Activated CD4-positive, alpha-beta T cell treated with anti-CD3 and anti-CD28 coated beads for 36 hours (primary cell): ENCODE measurements around the gene WASHC4. TPM values are rescaled to one million over a fixed set of nuclear protein-coding genes. Genes with fewer than 3 reads are reported as not detected.
"Not testable (repeated sequence)": the region's sequence is repeated elsewhere in the genome, so short reads cannot be mapped to it uniquely, and the experiment has no call there.

Source experiments
- ATAC-seq: fragments of 200-7000 bp; cut with Tn5 transposase; one replicate; pipeline ENCODE4 v1.10.0; 2021; ENCODE audit warnings: mild to moderate bottlenecking, moderate library complexity
- CTCF ChIA-PET: fragments of 350-600 bp; sonication (Branson Sonifier 250); formaldehyde crosslinking; loops from one replicate; lab custom pipeline; 2021; ENCODE audit warnings: antibody characterized with exemption; lab: Charles Lee
- POLR2A ChIA-PET: fragments of 350-600 bp; sonication (Branson Sonifier 250); formaldehyde crosslinking; loops from one replicate; lab custom pipeline; 2021; ENCODE audit warnings: antibody characterized with exemption, inconsistent platforms; lab: Charles Lee
- DNase-seq: peaks from one replicate; pipeline ENCODE4 v3.0.0-alpha.2; 2020
- H3K27ac Mint-ChIP-seq: one replicate; pipeline ENCODE4 v1.8.0; 2021; ENCODE audit warnings: mixed read lengths
- H3K27me3 Mint-ChIP-seq: one replicate; pipeline ENCODE4 v1.8.0; 2021; ENCODE audit warnings: mixed read lengths
- H3K36me3 Mint-ChIP-seq: one replicate; pipeline ENCODE4 v1.8.0; 2021; ENCODE audit warnings: low read depth, mixed read lengths
- H3K4me1 Mint-ChIP-seq: one replicate; pipeline ENCODE4 v1.8.0; 2021; ENCODE audit warnings: mixed read lengths
- H3K4me3 Mint-ChIP-seq: one replicate; pipeline ENCODE4 v1.8.0; 2021; ENCODE audit warnings: mild to moderate bottlenecking, moderate library complexity, mixed read lengths
- H3K9me3 Mint-ChIP-seq: one replicate; pipeline ENCODE4 v1.8.0; 2021; ENCODE audit warnings: low read depth, mixed read lengths
- intact Hi-C, 2 experiments: fragments of 100-400 bp; cut with DNase I in 1 of 2; cut with micrococcal nuclease in 1 of 2; formaldehyde crosslinking; loops; one replicate each; pipeline versions ENCODE4 v1.14.2 to v1.15.1; 2022 to 2024; cut with DNase I, micrococcal nuclease
- total RNA-seq, 2 experiments: library from RNA; stranded (reverse); gene quantifications; one replicate each; pipeline ENCODE4 v1.2.3, GENCODE V29; 2021

Gene WASHC4
- total RNA-seq, 2 experiments from 2014 or later: 29.6 to 35.9 TPM

- ChIA-PET CTCF (no interaction called here), POLR2A (no interaction called here)
- H3K27ac Mint-ChIP-seq: no peak overlapping the region
- no peak overlapping the region for H3K4me3 Mint-ChIP-seq
- peaks cover 5% of the 10 kb centered on the region for H3K4me1 Mint-ChIP-seq
- ATAC-seq (no peak), DNase-seq (no peak)
- no peaks in the 10 kb centered on the region for H3K27me3 Mint-ChIP-seq
- intact Hi-C loops: no loop called here
- no peaks in the 10 kb centered on the region for H3K9me3 Mint-ChIP-seq
- peaks cover 17% of the 10 kb centered on the region for H3K36me3 Mint-ChIP-seq
Observed at GRCh38 chr12:105167346-105167745, 59.8 kb downstream of the WASHC4 start.

GRCh38 chr12:105168006-105168405 is 60.5 kb downstream of the WASHC4 start:
- no peak for ATAC-seq
- intact Hi-C loops: no loop called here
- no peaks in the 10 kb centered on the region for H3K9me3 Mint-ChIP-seq
- no peak overlapping the region for H3K27ac Mint-ChIP-seq
- no peak for DNase-seq
- H3K4me1 Mint-ChIP-seq: peaks cover 5% of the 10 kb centered on the region
- H3K4me3 Mint-ChIP-seq: no peak overlapping the region
- ChIA-PET CTCF (no interaction called here), POLR2A (no interaction called here)
- H3K36me3 Mint-ChIP-seq: peaks cover 18% of the 10 kb centered on the region
- H3K27me3 Mint-ChIP-seq: no peaks in the 10 kb centered on the region

GRCh38 chr12:105170139-105170538 is 62.6 kb downstream of the WASHC4 start:
- peaks cover 17% of the 10 kb centered on the region for H3K36me3 Mint-ChIP-seq
- no peaks in the 10 kb centered on the region for H3K4me1 Mint-ChIP-seq
- POLR2A ChIA-PET: no interaction called here
- intact Hi-C loops: no loop called here
- H3K27me3 Mint-ChIP-seq: no peaks in the 10 kb centered on the region
- H3K4me3 Mint-ChIP-seq: no peak overlapping the region
- ATAC-seq (no peak), DNase-seq (no peak)
- H3K9me3 Mint-ChIP-seq: no peaks in the 10 kb centered on the region
- no peak overlapping the region for H3K27ac Mint-ChIP-seq
- CTCF ChIA-PET: no interaction called here

- ChIA-PET CTCF (interaction anchor here (0.9 kb wide), 1 partner anchor 10 kb away, joined by 3 read pairs; no protein-coding TSS in a partner anchor), POLR2A (no interaction called here)
- Mint-ChIP-seq H3K4me1 (peaks cover 4% of the 10 kb centered on the region), H3K36me3 (peaks cover 14% of the 10 kb centered on the region), H3K9me3 (no peaks in the 10 kb centered on the region), H3K4me3 (no peak overlapping the region), H3K27ac (no peak overlapping the region), H3K27me3 (no peaks in the 10 kb centered on the region)
- ATAC-seq: no peak
- intact Hi-C loops: no loop called here
- DNase-seq: no peak
Observed at GRCh38 chr12:105171691-105172436, 64.3 kb downstream of the WASHC4 start.

GRCh38 chr12:105175397-105175990 is 68.0 kb downstream of the WASHC4 start:
- intact Hi-C loops: no loop called here
- ATAC-seq: peak; percentile 19
- Mint-ChIP-seq H3K27me3 (no peaks in the 10 kb centered on the region), H3K36me3 (peaks cover 28% of the 10 kb centered on the region), H3K4me1 (peaks cover 4% of the 10 kb centered on the region), H3K4me3 (no peak overlapping the region), H3K27ac (peak overlapping the region; percentile 43), H3K9me3 (peaks cover 7% of the 10 kb centered on the region)
- ChIA-PET CTCF (interaction anchor here (0.6 kb wide), 1 partner anchor 9 kb away, joined by 3 read pairs; no protein-coding TSS in a partner anchor), POLR2A (no interaction called here)
- DNase-seq: no peak

- Mint-ChIP-seq H3K4me1 (peaks cover 4% of the 10 kb centered on the region), H3K4me3 (no peak overlapping the region), H3K27me3 (no peaks in the 10 kb centered on the region), H3K9me3 (peaks cover 11% of the 10 kb centered on the region), H3K36me3 (peaks cover 42% of the 10 kb centered on the region), H3K27ac (no peak overlapping the region)
- no peak for DNase-seq
- intact Hi-C loops: no loop called here
- ATAC-seq: no peak
- POLR2A ChIA-PET: no interaction called here
- CTCF ChIA-PET: no interaction called here
Observed at GRCh38 chr12:105177208-105177607, 69.7 kb downstream of the WASHC4 start.

GRCh38 chr12:105179114-105179513 is 71.6 kb downstream of the WASHC4 start:
- H3K4me1 Mint-ChIP-seq, H3K27me3 Mint-ChIP-seq, CTCF ChIA-PET, intact Hi-C loops, H3K4me3 Mint-ChIP-seq, ATAC-seq, DNase-seq, POLR2A ChIA-PET: not testable (repeated sequence)
- Mint-ChIP-seq H3K27ac (peak overlapping the region; percentile 3), H3K36me3 (peaks cover 56% of the 10 kb centered on the region), H3K9me3 (peaks cover 13% of the 10 kb centered on the region)

GRCh38 chr12:105183406-105183805 is 75.9 kb downstream of the WASHC4 start:
- POLR2A ChIA-PET, H3K27me3 Mint-ChIP-seq, DNase-seq, intact Hi-C loops, ATAC-seq, H3K4me1 Mint-ChIP-seq, H3K27ac Mint-ChIP-seq, CTCF ChIA-PET, H3K4me3 Mint-ChIP-seq: not testable (repeated sequence)
- Mint-ChIP-seq H3K36me3 (peaks cover 74% of the 10 kb centered on the region), H3K9me3 (peaks cover 13% of the 10 kb centered on the region)

- Mint-ChIP-seq H3K9me3 (peaks cover 13% of the 10 kb centered on the region), H3K36me3 (peaks cover 74% of the 10 kb centered on the region)
- ATAC-seq, H3K27ac Mint-ChIP-seq, H3K27me3 Mint-ChIP-seq, DNase-seq, CTCF ChIA-PET, H3K4me1 Mint-ChIP-seq, POLR2A ChIA-PET, H3K4me3 Mint-ChIP-seq, intact Hi-C loops: not testable (repeated sequence)
Observed at GRCh38 chr12:105183976-105184375, 76.4 kb downstream of the WASHC4 start.

- POLR2A ChIA-PET: interaction anchor here (1.0 kb wide), 1 partner anchor 16 kb away, joined by 3 read pairs; no protein-coding TSS in a partner anchor
- DNase-seq: no peak
- intact Hi-C loops: no loop called here
- no peaks in the 10 kb centered on the region for H3K27me3 Mint-ChIP-seq
- no peak for ATAC-seq
- H3K4me3 Mint-ChIP-seq: no peak overlapping the region
- H3K27ac Mint-ChIP-seq: peak overlapping the region; percentile 21
- H3K4me1 Mint-ChIP-seq: peaks cover 5% of the 10 kb centered on the region
- peaks cover 29% of the 10 kb centered on the region for H3K36me3 Mint-ChIP-seq
- CTCF ChIA-PET: no interaction called here
- no peaks in the 10 kb centered on the region for H3K9me3 Mint-ChIP-seq
Observed at GRCh38 chr12:105189293-105189692, 81.8 kb downstream of the WASHC4 start.

- ChIA-PET CTCF (interaction anchor here (0.5 kb wide), 1 partner anchor 732 kb away, joined by 3 read pairs; no protein-coding TSS in a partner anchor), POLR2A (no interaction called here)
- no peak overlapping the region for H3K27ac Mint-ChIP-seq
- intact Hi-C loops: no loop called here
- no peaks in the 10 kb centered on the region for H3K27me3 Mint-ChIP-seq
- peaks cover 5% of the 10 kb centered on the region for H3K4me1 Mint-ChIP-seq
- ATAC-seq (no peak), DNase-seq (no peak)
- no peaks in the 10 kb centered on the region for H3K9me3 Mint-ChIP-seq
- peaks cover 22% of the 10 kb centered on the region for H3K36me3 Mint-ChIP-seq
- H3K4me3 Mint-ChIP-seq: no peak overlapping the region
Observed at GRCh38 chr12:105190530-105190929, 83.0 kb downstream of the WASHC4 start.
